RWPE1 (cell line): ENCODE data around the gene ELN.

Source experiments
- CTCF ChIA-PET: fragments of 350-600 bp; sonication (Branson Sonifier 250); formaldehyde crosslinking; extraction: SDS; loops from one replicate; lab custom pipeline; 2021; lab: Yijun Ruan, JAX
- POLR2A ChIA-PET: fragments of 400-600 bp; formaldehyde crosslinking; extraction: SDS; loops from one replicate; lab custom pipeline; 2020; ENCODE audit warnings: antibody characterized with exemption; ENCODE audit not compliant: low non-redundant PET; lab: Yijun Ruan, JAX
- DNase-seq: peaks from one replicate; pipeline ENCODE4 v3.0.0; 2012; ENCODE audit warnings: low spot score
- H3K27ac ChIP-seq: fragments of 450-650 bp; 2 replicates; pipeline ENCODE4 v1.5.1; 2017
- TF ChIP-seq, protein P1 (sequence below): fragments of 450-650 bp; conservative IDR thresholded peaks from 2 replicates; pipeline ENCODE4 v1.5.1; 2017; ENCODE audit warnings: low read depth, mild to moderate bottlenecking

ELN gene

GRCh38 chr7:74082770-74083116 is 54.8 kb downstream of the ELN start:
- TF ChIP-seq, protein P1, sequence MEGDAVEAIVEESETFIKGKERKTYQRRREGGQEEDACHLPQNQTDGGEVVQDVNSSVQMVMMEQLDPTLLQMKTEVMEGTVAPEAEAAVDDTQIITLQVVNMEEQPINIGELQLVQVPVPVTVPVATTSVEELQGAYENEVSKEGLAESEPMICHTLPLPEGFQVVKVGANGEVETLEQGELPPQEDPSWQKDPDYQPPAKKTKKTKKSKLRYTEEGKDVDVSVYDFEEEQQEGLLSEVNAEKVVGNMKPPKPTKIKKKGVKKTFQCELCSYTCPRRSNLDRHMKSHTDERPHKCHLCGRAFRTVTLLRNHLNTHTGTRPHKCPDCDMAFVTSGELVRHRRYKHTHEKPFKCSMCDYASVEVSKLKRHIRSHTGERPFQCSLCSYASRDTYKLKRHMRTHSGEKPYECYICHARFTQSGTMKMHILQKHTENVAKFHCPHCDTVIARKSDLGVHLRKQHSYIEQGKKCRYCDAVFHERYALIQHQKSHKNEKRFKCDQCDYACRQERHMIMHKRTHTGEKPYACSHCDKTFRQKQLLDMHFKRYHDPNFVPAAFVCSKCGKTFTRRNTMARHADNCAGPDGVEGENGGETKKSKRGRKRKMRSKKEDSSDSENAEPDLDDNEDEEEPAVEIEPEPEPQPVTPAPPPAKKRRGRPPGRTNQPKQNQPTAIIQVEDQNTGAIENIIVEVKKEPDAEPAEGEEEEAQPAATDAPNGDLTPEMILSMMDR: no peak
- DNase-seq: no peak
- POLR2A ChIA-PET: no interaction called here
- CTCF ChIA-PET: interaction anchor here (1.6 kb wide), 1 partner anchor 124 kb away, joined by 7 read pairs; no protein-coding TSS in a partner anchor
- H3K27ac ChIP-seq: peak overlapping the region; percentile 85

- TF ChIP-seq, protein P1: no peak
- peak; percentile 86 for DNase-seq
- ChIA-PET POLR2A (no interaction called here), CTCF (interaction anchor here (1.6 kb wide), 1 partner anchor 123 kb away, joined by 7 read pairs; no protein-coding TSS in a partner anchor)
- H3K27ac ChIP-seq: peak within 1 kb of the TSS; percentile 85
Observed at GRCh38 chr7:74083117-74083876, 55.3 kb downstream of the ELN start, which contains the start of gene LIMK1. LIMK1 (plus strand) TSS chr7:74083804; CDS start chr7:74083991, 187 bp downstream.

DNA sequence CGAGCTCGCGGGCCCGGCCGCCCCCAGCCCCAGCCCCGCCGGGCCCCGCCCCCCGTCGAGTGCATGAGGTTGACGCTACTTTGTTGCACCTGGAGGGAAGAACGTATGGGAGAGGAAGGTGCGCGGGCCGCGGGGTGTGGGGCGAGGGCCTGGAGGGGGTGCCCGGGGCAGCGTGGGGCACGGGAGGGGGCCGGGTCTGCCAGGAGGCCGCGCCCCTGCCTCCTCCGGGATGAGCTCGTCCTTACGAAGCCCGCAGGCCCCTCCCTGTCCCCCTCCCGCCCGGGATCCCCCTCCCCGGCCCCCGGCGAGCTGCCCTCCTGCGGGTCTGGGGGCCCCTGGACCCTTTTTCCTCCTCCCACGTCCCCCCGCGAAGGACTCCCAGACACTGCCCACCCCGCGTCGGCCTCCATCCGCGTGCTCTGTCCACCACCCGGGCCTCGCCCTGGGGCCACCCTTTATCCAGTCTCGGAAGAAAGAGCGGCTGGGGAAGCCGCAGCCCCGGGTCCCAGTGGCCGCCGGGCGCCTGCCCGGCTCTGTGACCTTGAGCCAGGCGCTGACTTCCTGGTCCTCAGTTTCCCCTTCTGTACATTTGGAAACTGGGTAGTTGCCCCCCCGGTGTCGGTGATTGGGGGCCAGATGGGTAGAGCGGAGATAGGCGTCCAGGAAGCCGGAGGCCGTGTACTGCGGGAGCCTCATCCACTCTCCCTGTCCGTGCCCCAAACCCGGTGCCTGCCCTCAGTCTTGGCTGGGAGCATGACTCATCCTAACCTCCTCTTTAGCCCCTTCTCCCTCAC is 56.2 kb downstream of the ELN start:
- CTCF ChIA-PET: interaction anchor here (1.6 kb wide), 1 partner anchor 122 kb away, joined by 7 read pairs; no protein-coding TSS in a partner anchor
- TF ChIP-seq, protein P1: no peak
- POLR2A ChIA-PET: no interaction called here
- H3K27ac ChIP-seq: peak overlapping the region; percentile 85
- DNase-seq: peak; percentile 60

DNA sequence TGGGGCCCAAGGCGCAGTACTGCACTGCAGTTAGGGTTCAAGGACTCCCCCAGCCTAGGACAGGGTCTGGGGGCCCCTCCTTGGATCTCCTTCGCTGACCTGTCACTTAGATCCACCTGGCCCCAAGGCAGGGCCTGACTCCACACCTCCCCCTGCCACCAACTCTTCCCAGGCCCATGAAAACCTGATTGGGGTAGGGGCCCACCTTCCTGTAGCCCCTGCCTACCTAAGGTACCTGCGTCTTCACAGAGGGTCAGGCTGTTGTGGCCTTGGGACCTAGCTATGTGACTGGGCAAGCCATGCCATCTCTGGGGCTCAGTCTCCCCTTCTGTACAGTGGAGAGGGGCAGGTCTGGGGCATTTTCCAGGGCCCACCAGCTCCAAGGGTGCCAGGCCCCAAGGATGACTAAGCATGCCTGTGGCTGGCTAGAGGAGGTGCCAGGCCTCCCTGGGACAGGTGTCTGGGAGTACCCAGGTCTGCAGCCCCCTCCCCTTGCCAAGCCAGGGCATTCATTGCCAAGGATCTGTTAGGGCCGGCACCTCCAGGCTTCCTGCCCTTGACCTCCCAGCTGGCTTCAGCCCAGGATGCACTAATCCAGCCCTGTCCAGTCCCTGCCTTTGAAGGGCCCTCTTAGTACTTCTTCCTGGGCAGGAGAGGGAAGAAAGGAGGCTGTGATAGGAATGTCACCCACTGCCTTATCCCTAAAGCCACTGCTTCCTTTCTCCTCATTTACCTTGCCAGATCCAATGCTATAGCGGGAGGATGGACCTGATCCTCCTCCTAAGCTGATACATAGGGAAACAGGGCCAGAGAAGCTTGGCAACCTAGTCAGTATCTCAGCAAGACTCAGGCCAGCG is 57.0 kb downstream of the ELN start:
- POLR2A ChIA-PET: interaction anchor here (0.5 to 0.6 kb wide), 2 partner anchors 121 to 156 kb away, joined by 4 read pairs; no protein-coding TSS in a partner anchor
- peak overlapping the region; percentile 85 for H3K27ac ChIP-seq

DNA sequence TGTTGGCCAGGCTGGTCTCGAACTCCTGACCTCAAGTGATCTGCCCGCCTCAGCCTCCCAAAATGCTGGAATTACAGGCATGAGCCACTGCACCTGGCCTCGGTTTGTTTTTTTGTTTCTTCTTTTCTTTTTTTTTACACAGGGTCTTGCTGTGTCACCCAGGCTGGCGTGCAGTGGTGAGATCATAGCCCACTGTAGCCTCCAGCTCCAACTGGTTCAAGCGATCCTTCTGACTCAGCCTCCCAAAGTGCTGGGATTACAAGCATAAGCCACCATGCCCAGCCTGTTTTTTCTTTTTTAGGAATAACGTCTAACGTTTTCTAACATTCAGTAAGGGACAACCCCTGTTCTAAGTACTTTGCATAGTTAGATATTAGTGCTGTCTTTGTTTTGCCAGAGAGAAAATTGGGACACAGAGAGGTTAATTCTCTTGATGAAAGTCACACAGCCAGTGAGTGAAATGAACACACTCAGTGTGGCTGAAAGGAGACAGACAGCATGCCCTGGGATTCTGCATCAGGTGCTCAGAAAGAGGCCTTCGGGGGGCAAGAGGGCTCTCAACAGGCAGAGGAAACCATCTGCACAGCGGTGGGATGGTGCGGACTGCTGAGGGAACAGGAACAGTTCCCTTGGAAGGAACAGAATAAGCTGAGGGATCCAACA is 59.9 kb downstream of the ELN start:
- CTCF ChIA-PET: no interaction called here
- DNase-seq: no peak
- POLR2A ChIA-PET: no interaction called here
- H3K27ac ChIP-seq: no peak overlapping the region; the same call in 1 of the 2 replicates
- TF ChIP-seq, protein P1: no peak

More for the DNA sequence above, 57.0 kb downstream of the ELN start:
- CTCF ChIA-PET: no interaction called here
- DNase-seq: no peak
- TF ChIP-seq, protein P1: no peak
